HEK293T (cell line): Measurements from ENCODE around the gene POLG.

Experiments used
- FOXM1 ChIP-seq: fragments of 450-650 bp; IDR thresholded peaks from 2 replicates; pipeline ENCODE4 v1.6.1; 2017; ENCODE audit warnings: mild to moderate bottlenecking, borderline replicate concordance
- TARDBP ChIP-seq: fragments of 450-650 bp; IDR thresholded peaks from 2 replicates; pipeline ENCODE4 v1.6.1; 2016

DNA sequence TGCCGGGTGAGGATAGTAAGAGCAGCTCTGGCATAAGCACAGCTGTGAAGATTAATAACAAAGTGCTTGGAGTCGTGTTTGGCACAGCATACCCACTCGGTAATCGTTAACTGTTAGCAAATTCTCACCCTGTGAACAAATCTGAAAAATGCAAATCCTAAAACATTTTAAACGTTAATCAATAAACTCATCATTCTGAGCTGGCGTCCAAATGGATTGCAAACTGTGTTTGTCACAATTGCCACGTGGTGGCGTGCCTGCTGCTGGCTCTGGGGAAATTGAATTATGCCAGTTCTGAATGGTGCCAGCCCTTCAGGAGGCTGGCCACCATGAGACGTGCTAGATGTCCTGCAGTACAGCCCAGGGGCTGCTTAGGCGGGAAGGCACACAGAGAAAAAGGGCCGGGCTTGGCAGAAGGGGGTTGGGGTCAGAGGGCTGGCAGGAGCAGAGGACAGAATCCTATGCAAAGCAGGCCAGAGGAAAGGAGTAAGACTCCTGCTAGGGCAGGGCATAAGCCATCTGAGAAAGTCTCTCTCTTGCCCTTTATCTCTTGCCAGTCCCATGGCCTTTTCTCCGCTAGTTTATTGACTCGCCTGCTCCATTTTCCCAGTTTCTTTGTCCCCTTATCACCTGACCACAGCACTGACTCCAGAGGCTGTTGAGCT, 22.1 kb upstream of the POLG start:
- TF ChIP-seq TARDBP (no peak), FOXM1 (no peak)
